ENCODE results near the gene MAGED2.
A peak's percentile ranks its signal among the peaks of the same experiment; 100 is the strongest.
"Not testable (repeated sequence)": the region's sequence is repeated elsewhere in the genome, so short reads cannot be mapped to it uniquely, and the experiment has no call there.

The MAGED2 gene, protein sequence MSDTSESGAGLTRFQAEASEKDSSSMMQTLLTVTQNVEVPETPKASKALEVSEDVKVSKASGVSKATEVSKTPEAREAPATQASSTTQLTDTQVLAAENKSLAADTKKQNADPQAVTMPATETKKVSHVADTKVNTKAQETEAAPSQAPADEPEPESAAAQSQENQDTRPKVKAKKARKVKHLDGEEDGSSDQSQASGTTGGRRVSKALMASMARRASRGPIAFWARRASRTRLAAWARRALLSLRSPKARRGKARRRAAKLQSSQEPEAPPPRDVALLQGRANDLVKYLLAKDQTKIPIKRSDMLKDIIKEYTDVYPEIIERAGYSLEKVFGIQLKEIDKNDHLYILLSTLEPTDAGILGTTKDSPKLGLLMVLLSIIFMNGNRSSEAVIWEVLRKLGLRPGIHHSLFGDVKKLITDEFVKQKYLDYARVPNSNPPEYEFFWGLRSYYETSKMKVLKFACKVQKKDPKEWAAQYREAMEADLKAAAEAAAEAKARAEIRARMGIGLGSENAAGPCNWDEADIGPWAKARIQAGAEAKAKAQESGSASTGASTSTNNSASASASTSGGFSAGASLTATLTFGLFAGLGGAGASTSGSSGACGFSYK

GRCh38 chrX:54807524-54808108 is at the start of gene MAGED2:
MAGED2 (plus strand) TSS chrX:54807745; CDS start chrX:54809332, 1,587 bp downstream.
- no peak for DNase-seq

DNA sequence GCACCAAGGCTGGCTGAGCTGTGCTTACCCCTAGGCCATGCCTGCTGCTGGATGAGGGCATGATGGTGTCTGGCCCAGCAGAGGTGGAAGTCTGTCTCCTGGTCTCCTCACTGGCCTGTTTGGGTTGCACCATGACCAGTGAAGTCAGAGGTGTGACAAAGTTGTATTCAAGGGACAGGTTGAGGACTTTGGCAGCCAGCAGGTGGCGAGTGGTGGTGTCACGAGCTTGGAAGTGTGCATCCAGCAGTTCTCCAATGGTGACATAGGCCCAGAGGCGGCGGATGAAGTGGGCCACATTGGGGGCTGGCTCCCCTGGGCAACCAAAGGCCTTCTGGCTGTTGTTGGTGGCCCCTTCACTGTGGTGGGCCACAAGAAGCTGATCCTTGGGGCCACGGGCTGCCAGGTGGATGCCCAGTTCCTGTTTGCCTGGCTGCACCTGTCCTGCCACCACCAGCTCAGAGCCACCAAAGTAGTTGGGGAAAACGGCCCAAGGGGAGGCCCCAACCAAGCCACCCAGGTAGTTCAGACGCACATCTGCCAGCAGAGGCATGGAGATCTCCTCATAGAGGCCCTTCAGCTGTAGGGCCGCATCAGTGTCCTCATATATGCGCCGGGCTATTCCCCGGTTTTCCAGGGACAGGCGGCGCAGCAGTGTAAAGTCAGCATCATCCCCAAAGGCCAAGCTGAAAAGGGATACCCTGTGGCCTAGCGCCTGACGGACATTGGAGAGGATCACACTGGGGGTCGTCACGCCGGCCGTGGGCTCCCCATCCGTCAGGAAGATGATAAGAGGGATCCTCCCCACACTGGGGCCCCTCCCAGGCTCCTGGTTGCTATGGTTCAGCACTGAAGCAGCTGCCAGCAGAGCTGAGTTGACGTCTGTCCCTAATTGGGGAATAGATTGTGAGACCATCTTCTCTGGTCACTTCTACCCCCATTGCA is 49.2 kb upstream of the MAGED2 start:
- DNase-seq: no peak

- not testable (repeated sequence) for DNase-seq
Measured at GRCh38 chrX:54774391-54775094, 33.0 kb upstream of the MAGED2 start.

GRCh38 chrX:54776061-54776460 is 31.5 kb upstream of the MAGED2 start:
- no peak for DNase-seq

- no peak for DNase-seq
Measured at GRCh38 chrX:54776987-54777672, 30.4 kb upstream of the MAGED2 start.

GRCh38 chrX:54785901-54786300 is 21.6 kb upstream of the MAGED2 start:
- DNase-seq: no peak

GRCh38 chrX:54786967-54787366 is 20.6 kb upstream of the MAGED2 start:
- DNase-seq: no peak

GRCh38 chrX:54788446-54788845 is 19.1 kb upstream of the MAGED2 start:
- no peak for DNase-seq

DNA sequence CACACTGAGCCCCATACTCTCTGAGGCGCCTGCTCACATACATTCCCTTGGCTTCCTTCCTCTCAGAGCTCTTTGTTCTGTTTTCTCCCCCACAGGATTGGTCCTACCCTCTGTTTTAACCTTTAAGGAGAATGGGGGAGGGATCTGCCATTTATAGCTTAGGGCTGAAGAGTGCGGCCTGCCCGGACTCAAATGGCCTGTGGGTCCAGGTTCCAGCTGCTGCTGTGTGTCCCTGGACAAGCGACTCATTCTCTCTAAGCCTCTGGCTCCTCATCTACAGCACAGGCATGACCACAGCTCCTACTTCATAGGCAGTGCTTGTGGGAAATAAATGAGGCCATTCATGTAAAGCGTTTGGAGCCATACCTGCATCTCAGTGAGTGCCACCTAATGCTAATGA is 18.1 kb upstream of the MAGED2 start:
- not testable (repeated sequence) for DNase-seq

GRCh38 chrX:54794028-54794427 is 13.5 kb upstream of the MAGED2 start:
- no peak for DNase-seq

DNA sequence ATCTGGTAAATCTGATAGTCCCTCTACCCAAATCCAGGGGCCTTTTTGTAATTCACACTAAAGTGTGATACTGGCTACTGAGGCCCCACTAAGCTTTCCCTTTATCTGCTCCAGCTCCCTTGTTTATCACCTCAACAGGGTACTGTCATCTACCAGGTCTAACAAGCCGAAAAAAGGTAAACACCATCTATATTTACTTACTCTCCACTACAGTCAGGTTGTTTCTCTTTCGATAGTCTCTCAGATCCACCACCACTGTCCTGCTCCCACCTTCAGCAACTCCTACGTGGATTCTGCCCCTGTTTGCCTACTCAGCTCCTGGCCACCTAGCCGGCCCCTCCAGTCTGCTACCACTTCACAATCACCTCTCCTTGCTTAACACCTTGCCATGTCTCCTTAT is 12.8 kb upstream of the MAGED2 start:
- DNase-seq: no peak

DNA sequence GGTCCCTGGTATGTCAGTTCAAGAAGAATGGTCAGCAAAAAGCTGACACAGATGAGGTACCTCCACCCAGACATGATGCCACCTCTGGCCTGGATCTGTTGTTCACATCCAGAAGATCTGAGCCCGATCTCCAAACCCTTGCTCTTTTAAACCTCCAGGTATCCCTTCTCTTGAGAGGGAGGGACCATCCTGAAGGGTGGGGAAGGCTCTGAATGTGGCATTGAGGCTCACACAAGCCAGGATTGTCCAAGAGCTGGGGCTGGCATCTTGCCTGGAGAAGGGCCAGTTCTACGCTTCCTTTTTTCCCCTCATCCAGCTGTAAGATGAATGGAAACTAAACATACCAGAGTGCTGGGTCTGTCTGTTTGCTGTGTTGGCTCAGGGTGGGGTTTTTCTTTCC is 9.4 kb upstream of the MAGED2 start, which contains the start of gene ITIH6:
Gene ITIH6, minus strand, starts transcription at position 119 of the 400 bp plus-strand sequence. Its CDS starts 45 bp downstream, at position 74.
- no peak for DNase-seq

DNA sequence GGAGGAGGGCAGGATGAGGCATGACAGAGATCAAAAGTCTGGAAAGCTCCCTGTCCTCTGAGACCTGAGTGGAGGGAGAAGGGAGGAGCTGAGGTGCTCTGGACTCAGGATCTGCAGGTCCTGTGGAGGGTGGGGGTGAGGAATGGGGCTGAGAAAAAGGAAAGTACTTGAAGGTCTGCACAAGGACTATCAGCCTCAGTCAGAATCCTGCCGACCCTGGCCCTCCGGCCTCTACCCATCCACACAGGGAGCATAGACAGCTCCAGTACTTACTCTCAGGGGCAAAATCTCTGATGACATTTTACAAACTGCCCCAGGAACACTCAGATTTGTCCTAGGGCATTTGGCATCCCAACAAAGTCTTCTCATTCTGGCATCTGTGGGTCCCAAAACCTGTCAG is 8.5 kb upstream of the MAGED2 start:
- no peak for DNase-seq

- DNase-seq: peak; percentile 53
Measured at GRCh38 chrX:54808109-54808604, 612 bp downstream of the MAGED2 start.

DNA sequence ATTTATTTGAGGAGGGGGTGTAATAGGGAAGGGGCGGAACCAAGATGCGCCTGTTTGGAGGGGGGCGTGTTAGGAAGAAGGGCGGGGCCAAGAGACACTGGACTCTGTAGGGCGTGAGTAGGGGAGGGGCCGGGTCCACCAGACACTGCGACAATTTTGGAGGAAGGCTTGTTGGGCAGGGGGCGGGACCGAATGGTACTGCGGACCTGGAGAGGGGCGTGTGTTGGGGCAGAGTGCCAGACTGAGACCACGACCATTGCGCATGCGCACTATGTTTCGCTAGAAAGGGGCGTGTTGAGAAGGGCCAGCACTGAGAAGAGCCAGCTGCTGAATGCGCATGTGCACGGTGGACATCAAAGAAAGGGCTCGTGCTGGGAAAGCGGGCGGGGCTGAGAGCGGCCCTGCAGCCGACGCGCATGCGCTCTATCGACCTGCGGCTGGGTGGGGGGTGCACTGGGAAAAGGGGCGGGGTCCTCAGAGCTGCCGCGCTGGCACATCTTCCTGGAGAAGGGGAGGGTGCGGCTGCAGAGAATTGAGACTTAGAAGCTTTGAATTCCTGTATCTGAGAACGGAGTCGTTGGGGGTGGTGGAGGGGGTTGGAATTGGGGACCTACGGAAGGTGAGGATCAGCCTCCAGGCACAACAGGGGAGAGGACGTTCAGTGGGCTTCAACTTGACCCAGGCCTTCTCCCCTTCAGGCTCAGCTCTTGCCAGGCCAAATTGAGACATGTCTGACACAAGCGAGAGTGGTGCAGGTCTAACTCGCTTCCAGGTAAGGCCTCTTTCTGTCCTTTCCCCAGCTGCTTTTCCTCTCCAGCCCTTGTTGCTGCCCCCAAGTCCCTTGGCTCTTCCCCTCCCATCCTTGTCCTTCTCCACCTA is 1.3 kb downstream of the MAGED2 start:
- peak; percentile 84 for DNase-seq

DNA sequence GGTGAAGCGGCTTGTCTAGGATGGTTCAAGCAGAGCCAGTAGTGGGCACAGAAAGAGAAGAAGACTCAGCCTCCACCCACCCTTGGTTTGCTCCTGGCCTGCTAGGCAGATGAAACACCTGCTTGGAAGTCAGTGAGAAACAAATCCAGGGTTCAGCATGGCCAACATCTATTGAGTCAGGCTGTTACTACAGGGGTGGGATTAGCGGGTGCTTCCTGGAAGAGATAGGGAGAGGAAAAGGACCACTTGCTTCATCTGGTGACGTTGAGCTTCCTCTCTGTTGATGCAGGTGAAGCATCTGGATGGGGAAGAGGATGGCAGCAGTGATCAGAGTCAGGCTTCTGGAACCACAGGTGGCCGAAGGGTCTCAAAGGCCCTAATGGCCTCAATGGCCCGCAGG is 3.0 kb downstream of the MAGED2 start:
- DNase-seq: no peak

DNA sequence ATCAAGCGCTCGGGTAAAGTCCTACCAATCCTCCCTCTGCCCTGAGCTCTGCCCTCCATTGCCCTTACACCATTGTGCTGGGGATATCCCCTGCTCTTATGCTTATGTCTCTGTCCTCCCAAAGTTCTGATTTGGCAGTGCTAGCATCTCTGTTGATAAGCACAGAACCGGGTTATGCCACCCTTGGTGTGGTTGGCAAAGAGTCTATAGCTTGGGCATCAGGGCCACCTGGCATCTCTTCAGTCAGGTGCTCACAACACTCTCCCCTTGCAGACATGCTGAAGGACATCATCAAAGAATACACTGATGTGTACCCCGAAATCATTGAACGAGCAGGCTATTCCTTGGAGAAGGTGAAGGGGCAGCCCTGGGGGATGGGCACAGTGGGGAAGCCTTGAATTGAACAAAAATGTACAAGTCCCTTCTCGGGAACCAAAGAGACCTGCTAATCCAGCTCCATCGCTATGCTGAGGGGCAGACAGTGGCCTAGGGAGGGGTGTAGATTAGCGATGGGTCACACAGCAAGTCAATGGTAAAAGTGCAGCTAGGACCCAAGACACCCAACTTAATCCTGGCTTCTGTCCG is 3.8 kb downstream of the MAGED2 start:
- DNase-seq: no peak

DNA sequence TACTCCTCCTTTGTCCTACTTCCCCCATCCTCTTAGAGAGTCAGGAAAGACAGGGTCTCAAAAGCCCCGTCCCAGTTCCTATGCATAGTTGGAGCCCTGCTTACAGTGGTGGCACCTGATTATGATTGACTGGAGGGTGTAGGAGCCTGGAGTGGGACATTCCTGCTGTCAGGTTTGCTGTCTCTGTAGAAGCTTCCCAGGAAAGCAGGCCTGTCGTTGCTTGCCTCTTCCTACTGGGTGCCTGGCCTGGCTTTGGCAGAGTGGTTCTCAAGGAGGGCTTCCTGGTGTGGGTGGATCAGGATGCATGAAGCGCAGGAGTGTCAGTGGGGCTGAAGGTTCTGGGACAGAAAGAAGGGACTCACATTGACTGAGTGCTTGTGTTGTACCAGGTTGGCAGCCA is 4.8 kb downstream of the MAGED2 start:
- DNase-seq: no peak

- no peak for DNase-seq
Measured at GRCh38 chrX:54817220-54817820, 9.8 kb downstream of the MAGED2 start.

DNA sequence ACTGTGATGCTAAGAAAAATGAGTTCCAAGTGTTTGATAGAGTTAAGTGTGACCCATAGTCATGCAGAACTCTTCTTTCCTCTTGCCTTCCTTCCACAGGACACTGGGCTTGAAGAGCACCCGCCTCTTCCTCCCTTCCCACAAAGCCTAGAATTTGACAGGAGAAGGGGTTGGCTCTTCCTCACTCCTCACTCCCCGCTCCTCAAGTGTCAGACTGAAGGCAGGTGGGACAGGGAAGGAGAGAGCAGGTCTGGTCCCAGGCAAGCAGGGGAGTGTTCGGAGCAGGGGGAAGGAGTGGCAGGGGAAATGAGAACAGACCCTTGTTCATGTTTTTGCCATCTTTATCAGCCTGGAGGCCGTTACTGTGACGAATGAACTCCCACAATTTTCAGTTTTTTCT is 10.7 kb downstream of the MAGED2 start:
- no peak for DNase-seq

Measured in NCI-H510A (cell line).